Measurements from ENCODE around the gene TRAPPC3.

TRAPPC3 gene

GRCh38 chr1:36151134-36151844 is 2.0 kb upstream of the TRAPPC3 start:
- no peak overlapping the region for H3K23ac ChIP-seq (ENCODE audit: low read length)
- H2AFZ ChIP-seq (ENCODE audit: insufficient read depth, low read length, poor library complexity): no peak overlapping the region
- peaks cover 31% of the 10 kb centered on the region for H3K79me1 ChIP-seq (ENCODE audit: low read length)
- peak overlapping the region; percentile 49 for H4K8ac ChIP-seq (ENCODE audit: low read depth, low read length)
- peak overlapping the region; percentile 38 for H2BK5ac ChIP-seq (ENCODE audit: low read depth, low read length, poor library complexity)
- H3K4ac ChIP-seq (ENCODE audit: low read depth, low read length): no peak overlapping the region
- no peak overlapping the region for H2AK5ac ChIP-seq (ENCODE audit: low read length)
- no peak overlapping the region for H3K4me3 ChIP-seq (ENCODE audit: low read depth, low read length)
- no peak overlapping the region for H3K18ac ChIP-seq (ENCODE audit: low read length)
- no peak overlapping the region for H3K14ac ChIP-seq (ENCODE audit: low read length)
- no peaks in the 10 kb centered on the region for H3K27me3 ChIP-seq (ENCODE audit: insufficient read depth, low read length)
- H3K4me2 ChIP-seq (ENCODE audit: low read length): peak overlapping the region; percentile 3
- peaks cover 14% of the 10 kb centered on the region for H3K79me2 ChIP-seq (ENCODE audit: control insufficient read depth, insufficient read depth, low read length, poor library complexity)
- H4K91ac ChIP-seq (ENCODE audit: low read depth, low read length): peak overlapping the region; percentile 50
- no peak for DNase-seq
- no peak overlapping the region for H4K12ac ChIP-seq (ENCODE audit: low read depth, low read length)
- H2BK120ac ChIP-seq (ENCODE audit: insufficient read depth, low read length, poor library complexity): no peak overlapping the region
- H3K36me3 ChIP-seq (ENCODE audit: control insufficient read depth in 1 of 2, insufficient read depth in 2 of 2, low read length in 2 of 2): no peaks in the 10 kb centered on the region
- no peak overlapping the region for H3K9ac ChIP-seq (ENCODE audit: low read length)
- no CpG with 5 or more reads among the region's 1 CpG for WGBS (ENCODE audit: extremely low coverage, insufficient coverage, insufficient read length)
- H3K27ac ChIP-seq (ENCODE audit: low read depth, low read length): peak overlapping the region; percentile 36
- H3K4me1 ChIP-seq (ENCODE audit: control insufficient read depth in 1 of 2, insufficient read depth in 2 of 2, low read length in 2 of 2): peaks cover 27 to 30% of the 10 kb centered on the region in 2 experiments
- H3K9me3 ChIP-seq (ENCODE audit: insufficient read depth, low read depth, low read length): no peaks in the 10 kb centered on the region
- H2BK12ac ChIP-seq (ENCODE audit: low read length): peak overlapping the region; percentile 55

DNA sequence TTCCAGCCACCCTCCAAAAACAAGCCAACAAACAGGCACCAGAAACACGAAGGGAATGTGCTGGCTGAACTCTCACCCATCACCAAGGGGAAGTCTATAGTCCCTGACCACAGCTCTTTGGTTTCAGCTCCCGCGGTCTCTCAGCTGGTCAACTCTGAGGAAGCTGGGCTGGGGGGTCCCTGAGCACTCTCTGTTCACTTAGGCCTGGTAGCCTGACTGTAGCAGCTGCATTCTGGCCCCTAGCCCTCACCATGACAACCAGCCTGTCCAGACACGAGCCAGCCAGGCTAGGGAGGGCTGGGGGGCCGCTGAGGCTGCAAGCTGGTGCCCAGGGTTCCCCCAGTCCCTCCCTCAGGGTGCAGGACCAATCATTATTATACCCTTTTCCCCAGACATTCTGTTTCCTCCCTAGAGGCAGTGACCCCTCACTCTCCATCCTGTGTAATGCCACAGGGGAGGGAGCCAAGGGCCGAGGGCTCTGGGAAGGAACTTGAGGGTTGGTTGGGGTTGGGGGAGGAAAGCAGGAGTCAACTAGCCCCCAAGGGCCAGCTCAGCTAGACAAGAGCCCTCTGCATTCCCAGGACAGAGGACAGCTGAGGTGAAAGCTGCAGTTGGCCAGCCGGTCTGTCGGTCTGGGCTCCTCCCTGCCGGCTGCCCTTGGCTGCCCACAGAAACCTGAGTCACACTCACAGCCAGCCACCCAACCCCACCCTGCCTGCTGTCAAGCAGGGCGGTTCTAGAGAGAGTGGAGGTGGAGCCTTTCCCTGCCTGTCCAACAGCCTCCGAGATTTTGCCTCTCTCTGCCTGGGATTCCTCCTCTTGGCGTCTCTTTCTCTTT is 1.2 kb upstream of the TRAPPC3 start:
- peak overlapping the region; percentile 95 for H3K27ac ChIP-seq (ENCODE audit: low read depth, low read length)
- H3K23ac ChIP-seq (ENCODE audit: low read length): no peak overlapping the region
- peak overlapping the region; percentile 83 for H4K8ac ChIP-seq (ENCODE audit: low read depth, low read length)
- peak overlapping the region; percentile 35 for H3K18ac ChIP-seq (ENCODE audit: low read length)
- peak overlapping the region; percentile 73 for H2AK5ac ChIP-seq (ENCODE audit: low read length)
- H2BK120ac ChIP-seq (ENCODE audit: insufficient read depth, low read length, poor library complexity): peak overlapping the region; percentile 71
- no peak overlapping the region for H3K4me3 ChIP-seq (ENCODE audit: low read depth, low read length)
- H4K12ac ChIP-seq (ENCODE audit: low read depth, low read length): peak overlapping the region; percentile 64
- no CpG with 5 or more reads among the region's 12 CpGs for WGBS (ENCODE audit: extremely low coverage, insufficient coverage, insufficient read length)
- H3K79me2 ChIP-seq (ENCODE audit: control insufficient read depth, insufficient read depth, low read length, poor library complexity): peaks cover 10% of the 10 kb centered on the region
- DNase-seq: peak; percentile 97 to 98
- peak overlapping the region; percentile 55 for H3K4me2 ChIP-seq (ENCODE audit: low read length)
- H3K14ac ChIP-seq (ENCODE audit: low read length): peak overlapping the region; percentile 80
- H2BK5ac ChIP-seq (ENCODE audit: low read depth, low read length, poor library complexity): peak overlapping the region; percentile 94
- no peaks in the 10 kb centered on the region for H3K27me3 ChIP-seq (ENCODE audit: insufficient read depth, low read length)
- no peaks in the 10 kb centered on the region for H3K36me3 ChIP-seq (ENCODE audit: control insufficient read depth in 1 of 2, insufficient read depth in 2 of 2, low read length in 2 of 2)
- H3K4me1 ChIP-seq (ENCODE audit: control insufficient read depth in 1 of 2, insufficient read depth in 2 of 2, low read length in 2 of 2): peaks cover 27 to 29% of the 10 kb centered on the region in 2 experiments
- peaks cover 25% of the 10 kb centered on the region for H3K79me1 ChIP-seq (ENCODE audit: low read length)
- H2AFZ ChIP-seq (ENCODE audit: insufficient read depth, low read length, poor library complexity): peak overlapping the region; percentile 47
- H3K9me3 ChIP-seq (ENCODE audit: insufficient read depth, low read depth, low read length): no peaks in the 10 kb centered on the region
- peak overlapping the region; percentile 66 for H3K4ac ChIP-seq (ENCODE audit: low read depth, low read length)
- peak overlapping the region; percentile 14 for H3K9ac ChIP-seq (ENCODE audit: low read length)
- peak overlapping the region; percentile 94 for H4K91ac ChIP-seq (ENCODE audit: low read depth, low read length)
- H2BK12ac ChIP-seq (ENCODE audit: low read length): peak overlapping the region; percentile 31

GRCh38 chr1:36149973-36150295 is 648 bp upstream of the TRAPPC3 start:
- Histone ChIP-seq H3K9me3 (ENCODE audit: insufficient read depth, low read depth, low read length) (no peaks in the 10 kb centered on the region), H2AFZ (ENCODE audit: insufficient read depth, low read length, poor library complexity) (peak overlapping the region; percentile 11), H3K79me2 (ENCODE audit: control insufficient read depth, insufficient read depth, low read length, poor library complexity) (peaks cover 8% of the 10 kb centered on the region), H2AK5ac (ENCODE audit: low read length) (peak overlapping the region; percentile 75), H3K18ac (ENCODE audit: low read length) (peak overlapping the region; percentile 30), H3K36me3 (ENCODE audit: control insufficient read depth in 1 of 2, insufficient read depth in 2 of 2, low read length in 2 of 2) (peaks cover 0 to 2% of the 10 kb centered on the region in 2 experiments), H3K23ac (ENCODE audit: low read length) (no peak overlapping the region), H3K27ac (ENCODE audit: low read depth, low read length) (peak overlapping the region; percentile 95), H4K91ac (ENCODE audit: low read depth, low read length) (peak overlapping the region; percentile 94), H3K9ac (ENCODE audit: low read length) (no peak overlapping the region), H3K14ac (ENCODE audit: low read length) (peak overlapping the region; percentile 80), H3K27me3 (ENCODE audit: insufficient read depth, low read length) (no peaks in the 10 kb centered on the region), H4K12ac (ENCODE audit: low read depth, low read length) (peak overlapping the region; percentile 22), H3K4me2 (ENCODE audit: low read length) (peak overlapping the region; percentile 55), H3K4me1 (ENCODE audit: control insufficient read depth in 1 of 2, insufficient read depth in 2 of 2, low read length in 2 of 2) (peaks cover 22 to 24% of the 10 kb centered on the region in 2 experiments), H2BK5ac (ENCODE audit: low read depth, low read length, poor library complexity) (peak overlapping the region; percentile 94), H3K4me3 (ENCODE audit: low read depth, low read length) (no peak overlapping the region), H3K4ac (ENCODE audit: low read depth, low read length) (peak overlapping the region; percentile 30), H4K8ac (ENCODE audit: low read depth, low read length) (peak overlapping the region; percentile 83), H3K79me1 (ENCODE audit: low read length) (peaks cover 20% of the 10 kb centered on the region), H2BK12ac (ENCODE audit: low read length) (peak overlapping the region; percentile 31), H2BK120ac (ENCODE audit: insufficient read depth, low read length, poor library complexity) (peak overlapping the region; percentile 71)
- no peak for DNase-seq
- WGBS (ENCODE audit: extremely low coverage, insufficient coverage, insufficient read length): no CpG with 5 or more reads among the region's 6 CpGs

DNA sequence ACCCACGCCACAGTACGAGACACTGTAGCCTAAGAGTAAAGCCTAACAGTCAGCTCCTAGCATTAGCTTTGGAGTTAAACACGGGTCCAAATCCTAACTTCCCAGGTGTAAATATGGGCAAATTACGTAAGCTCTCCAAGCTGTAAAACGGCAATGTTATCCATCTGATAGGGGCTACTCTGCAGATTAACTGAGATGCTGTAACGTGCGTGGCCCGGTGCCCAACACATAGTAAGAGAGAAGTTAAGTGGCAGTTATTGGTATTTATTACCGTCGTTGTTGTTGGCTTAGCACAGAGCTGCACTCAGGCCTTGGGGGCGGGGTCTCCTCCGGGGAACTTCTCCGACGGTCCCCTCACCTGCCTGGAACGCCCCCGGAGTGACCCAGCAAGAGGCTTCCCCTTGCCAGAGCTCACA is 457 bp downstream of the TRAPPC3 start:
- Histone ChIP-seq H3K14ac (ENCODE audit: low read length) (peak overlapping the region; percentile 93), H4K8ac (ENCODE audit: low read depth, low read length) (peak overlapping the region; percentile 91), H3K27ac (ENCODE audit: low read depth, low read length) (peak overlapping the region; percentile 71), H3K4ac (ENCODE audit: low read depth, low read length) (peak overlapping the region; percentile 35), H4K12ac (ENCODE audit: low read depth, low read length) (peak overlapping the region; percentile 87), H3K18ac (ENCODE audit: low read length) (peak overlapping the region; percentile 75), H2AK5ac (ENCODE audit: low read length) (peak overlapping the region; percentile 11), H3K9ac (ENCODE audit: low read length) (peak overlapping the region; percentile 68), H3K4me1 (ENCODE audit: control insufficient read depth in 1 of 2, insufficient read depth in 2 of 2, low read length in 2 of 2) (peaks cover 15 to 18% of the 10 kb centered on the region in 2 experiments), H2AFZ (ENCODE audit: insufficient read depth, low read length, poor library complexity) (peak overlapping the region; percentile 72), H2BK5ac (ENCODE audit: low read depth, low read length, poor library complexity) (peak overlapping the region; percentile 75), H3K36me3 (ENCODE audit: control insufficient read depth in 1 of 2, insufficient read depth in 2 of 2, low read length in 2 of 2) (peaks cover 0 to 2% of the 10 kb centered on the region in 2 experiments), H3K23ac (ENCODE audit: low read length) (no peak overlapping the region), H4K91ac (ENCODE audit: low read depth, low read length) (peak overlapping the region; percentile 77), H3K4me3 (ENCODE audit: low read depth, low read length) (peak overlapping the region; percentile 88), H3K9me3 (ENCODE audit: insufficient read depth, low read depth, low read length) (no peaks in the 10 kb centered on the region), H3K27me3 (ENCODE audit: insufficient read depth, low read length) (no peaks in the 10 kb centered on the region), H3K4me2 (ENCODE audit: low read length) (peak overlapping the region; percentile 67), H2BK120ac (ENCODE audit: insufficient read depth, low read length, poor library complexity) (peak overlapping the region; percentile 78), H3K79me2 (ENCODE audit: control insufficient read depth, insufficient read depth, low read length, poor library complexity) (peaks cover 8% of the 10 kb centered on the region), H2BK12ac (ENCODE audit: low read length) (no peak overlapping the region), H3K79me1 (ENCODE audit: low read length) (peaks cover 18% of the 10 kb centered on the region)
- DNase-seq: peak in 1 of 2 donors; percentile 60
- no CpG with 5 or more reads among the region's 16 CpGs for WGBS (ENCODE audit: extremely low coverage, insufficient coverage, insufficient read length)
